ENCODE data around the gene SERPINF2.
"Not testable (repeated sequence)": the region's sequence is repeated elsewhere in the genome, so short reads cannot be mapped to it uniquely, and the experiment has no call there.

The SERPINF2 gene

DNA sequence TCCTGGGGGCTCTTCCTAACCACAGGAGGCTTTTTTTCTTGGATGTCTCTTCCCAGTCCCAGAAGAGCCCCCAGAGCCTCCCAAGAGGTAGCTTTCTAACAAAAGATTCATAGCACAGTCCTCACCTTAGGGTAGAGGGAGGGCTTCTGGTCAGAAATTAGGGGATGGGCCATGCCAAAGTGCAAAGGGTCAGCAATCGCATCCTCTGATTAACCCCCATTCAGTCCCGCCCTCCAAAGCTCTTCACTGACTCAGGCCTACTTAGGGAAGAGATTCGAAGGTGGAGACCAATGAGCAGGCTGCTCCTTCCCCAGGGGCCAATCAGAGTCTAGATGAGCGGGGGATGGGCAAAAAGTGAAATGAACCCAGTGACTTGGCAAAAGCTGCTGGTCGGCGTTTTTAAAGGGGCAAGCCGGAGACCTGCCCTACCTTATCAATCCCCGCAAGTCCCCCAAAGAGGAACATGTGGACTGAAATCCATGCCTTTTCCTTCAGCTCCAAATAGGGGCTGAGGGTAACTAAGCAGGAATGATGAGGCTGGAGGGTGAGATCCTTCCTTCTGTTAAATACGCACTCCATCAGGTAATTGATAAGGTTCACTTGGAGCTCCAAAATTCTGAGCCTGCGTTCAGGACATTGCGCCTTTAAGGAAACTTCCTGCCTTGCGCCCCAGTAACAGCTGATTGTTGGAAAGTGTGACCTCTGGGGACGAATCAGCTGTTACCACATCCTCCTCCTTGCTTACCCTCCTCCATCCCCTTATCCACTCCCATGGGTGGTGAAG is 25.6 kb upstream of the SERPINF2 start:
- no peak for DNase-seq

DNA sequence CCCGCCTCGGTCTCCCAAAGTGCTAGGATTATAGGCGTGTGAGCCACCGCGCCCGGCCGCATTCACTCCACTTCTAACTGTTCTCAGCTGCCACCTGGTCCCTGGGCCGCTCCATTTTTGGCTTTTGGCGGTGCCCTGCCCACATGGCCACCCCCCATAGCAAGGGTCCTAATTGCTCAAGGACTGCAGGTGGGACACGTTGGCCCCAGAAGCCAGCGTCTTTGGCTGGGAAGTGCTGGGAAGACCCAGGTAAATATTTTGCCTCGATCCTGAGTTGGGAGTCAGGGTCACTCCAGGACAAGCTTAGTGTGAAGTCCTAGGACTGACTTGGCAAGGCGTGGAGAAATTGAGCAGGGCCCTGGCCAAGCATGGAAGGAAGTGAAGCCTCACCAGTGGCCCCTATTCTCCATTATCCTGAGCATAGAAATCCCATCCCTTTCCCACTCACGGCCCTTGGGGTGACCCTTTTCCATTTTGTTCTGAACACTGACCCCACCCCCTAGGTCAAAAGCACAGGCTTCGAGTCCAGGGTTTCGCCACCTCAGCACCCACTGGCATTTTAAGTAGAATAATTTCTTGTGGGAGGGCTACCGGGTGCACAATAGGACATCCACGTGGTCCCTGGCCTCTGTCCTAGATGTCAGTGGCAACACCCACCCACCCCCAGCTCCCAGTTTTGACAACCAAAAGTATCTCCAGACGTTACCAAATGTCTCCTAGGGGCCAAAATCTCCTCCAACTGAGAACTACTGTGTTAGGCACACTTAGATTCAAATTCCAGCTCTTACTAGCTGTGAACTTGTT is 24.1 kb upstream of the SERPINF2 start:
- no peak for DNase-seq

DNA sequence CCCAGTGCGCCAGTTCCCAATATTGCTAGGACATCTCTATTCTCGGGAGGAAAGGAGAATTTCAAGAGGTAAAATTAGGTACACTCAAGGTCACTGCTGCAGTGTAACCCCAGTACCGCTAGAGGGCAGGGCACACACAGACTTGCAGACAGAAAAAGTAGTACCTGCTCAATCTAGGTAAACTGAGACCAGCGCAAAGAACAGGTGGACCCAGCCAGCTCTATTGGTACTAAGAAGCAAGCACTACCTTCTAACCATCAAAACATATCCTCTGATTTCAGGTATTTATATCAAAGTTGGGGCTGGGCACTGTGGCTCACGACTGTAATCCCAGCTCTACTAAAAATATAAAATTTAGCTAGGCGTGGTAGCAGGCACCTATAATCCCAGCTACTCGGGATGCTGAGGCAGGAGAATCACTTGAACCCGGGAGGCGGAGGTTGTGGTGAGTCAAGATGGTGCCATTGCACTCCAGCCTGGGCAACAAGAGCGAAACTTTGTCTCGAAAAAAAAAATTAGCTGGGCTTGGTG is 21.8 kb upstream of the SERPINF2 start:
- DNase-seq = no peak

DNA sequence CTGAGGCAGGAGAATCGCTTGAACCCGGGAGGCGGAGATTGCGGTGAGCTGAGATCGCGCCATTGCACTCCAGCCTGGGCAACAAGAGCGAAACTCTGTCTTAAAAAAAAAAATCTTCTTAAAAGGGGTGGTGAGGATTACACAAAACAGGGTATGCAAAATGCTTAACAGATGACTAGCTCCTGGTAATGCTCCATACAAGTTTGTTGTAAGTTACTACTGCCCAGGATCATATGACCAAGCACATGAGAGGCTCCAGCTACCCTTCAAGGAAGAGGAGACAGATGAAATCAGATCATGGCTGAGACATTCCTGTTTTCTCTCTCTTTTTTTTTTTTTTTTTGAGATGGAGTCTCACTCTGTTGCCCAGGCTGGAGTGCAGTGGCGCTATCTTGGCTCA is 20.6 kb upstream of the SERPINF2 start:
- not testable (repeated sequence) for DNase-seq

DNA sequence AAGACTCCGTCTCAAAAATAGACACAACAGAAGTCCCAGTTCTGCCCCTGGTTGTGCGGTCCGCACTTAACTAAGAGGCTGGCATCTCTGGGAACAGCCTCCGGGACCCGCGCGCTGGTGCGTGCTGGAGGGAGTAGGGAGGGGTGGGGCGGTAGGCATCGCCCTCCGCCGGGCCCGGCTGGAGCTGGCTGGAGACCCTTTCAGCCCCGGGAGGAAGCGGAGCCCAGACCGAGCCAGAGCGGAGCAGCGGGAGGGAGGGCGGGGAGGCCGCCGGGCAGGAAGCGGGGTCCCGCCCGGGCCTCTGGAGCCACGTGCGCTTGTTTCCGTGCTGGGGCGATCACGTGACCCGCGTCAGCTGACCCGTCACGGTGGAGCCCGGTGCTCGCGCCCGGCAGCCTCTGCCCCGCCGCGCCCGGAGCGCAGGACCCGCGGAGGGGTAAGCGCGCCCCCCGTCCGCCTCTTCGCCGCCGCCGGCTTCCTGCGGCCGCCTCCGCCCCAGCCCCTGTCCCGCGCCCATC is 18.3 kb upstream of the SERPINF2 start, which contains the start of gene WDR81:
WDR81 (plus strand) TSS at position 354 of the 518 bp plus-strand sequence. CDS start 256 bp downstream, outside the sequence.
- peak; percentile 81 for DNase-seq

DNA sequence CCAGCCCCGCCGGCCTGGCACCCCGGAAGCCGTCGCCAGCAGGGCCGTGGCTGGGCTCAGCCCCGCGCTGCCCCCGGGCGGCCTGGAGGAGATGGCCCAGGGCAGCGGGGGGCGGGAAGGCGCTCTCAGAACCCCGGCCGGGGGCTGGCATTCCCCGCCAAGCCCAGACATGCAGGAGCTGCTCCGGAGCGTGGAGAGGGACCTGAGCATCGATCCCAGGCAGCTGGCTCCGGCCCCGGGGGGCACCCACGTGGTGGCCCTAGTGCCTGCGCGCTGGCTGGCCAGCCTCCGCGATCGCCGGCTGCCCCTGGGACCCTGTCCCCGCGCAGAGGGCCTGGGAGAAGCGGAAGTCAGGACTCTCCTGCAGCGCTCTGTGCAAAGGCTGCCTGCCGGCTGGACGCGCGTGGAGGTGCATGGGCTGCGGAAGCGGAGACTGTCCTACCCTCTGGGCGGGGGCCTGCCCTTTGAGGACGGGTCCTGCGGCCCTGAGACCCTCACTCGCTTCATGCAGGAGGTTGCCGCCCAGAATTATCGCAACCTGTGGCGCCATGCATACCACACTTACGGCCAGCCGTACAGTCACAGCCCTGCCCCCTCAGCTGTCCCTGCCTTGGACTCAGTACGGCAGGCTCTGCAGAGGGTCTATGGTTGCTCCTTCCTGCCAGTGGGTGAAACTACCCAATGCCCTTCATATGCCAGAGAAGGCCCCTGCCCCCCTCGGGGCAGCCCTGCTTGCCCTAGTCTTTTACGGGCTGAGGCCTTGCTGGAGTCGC is 17.6 kb upstream of the SERPINF2 start:
- no peak for DNase-seq

DNA sequence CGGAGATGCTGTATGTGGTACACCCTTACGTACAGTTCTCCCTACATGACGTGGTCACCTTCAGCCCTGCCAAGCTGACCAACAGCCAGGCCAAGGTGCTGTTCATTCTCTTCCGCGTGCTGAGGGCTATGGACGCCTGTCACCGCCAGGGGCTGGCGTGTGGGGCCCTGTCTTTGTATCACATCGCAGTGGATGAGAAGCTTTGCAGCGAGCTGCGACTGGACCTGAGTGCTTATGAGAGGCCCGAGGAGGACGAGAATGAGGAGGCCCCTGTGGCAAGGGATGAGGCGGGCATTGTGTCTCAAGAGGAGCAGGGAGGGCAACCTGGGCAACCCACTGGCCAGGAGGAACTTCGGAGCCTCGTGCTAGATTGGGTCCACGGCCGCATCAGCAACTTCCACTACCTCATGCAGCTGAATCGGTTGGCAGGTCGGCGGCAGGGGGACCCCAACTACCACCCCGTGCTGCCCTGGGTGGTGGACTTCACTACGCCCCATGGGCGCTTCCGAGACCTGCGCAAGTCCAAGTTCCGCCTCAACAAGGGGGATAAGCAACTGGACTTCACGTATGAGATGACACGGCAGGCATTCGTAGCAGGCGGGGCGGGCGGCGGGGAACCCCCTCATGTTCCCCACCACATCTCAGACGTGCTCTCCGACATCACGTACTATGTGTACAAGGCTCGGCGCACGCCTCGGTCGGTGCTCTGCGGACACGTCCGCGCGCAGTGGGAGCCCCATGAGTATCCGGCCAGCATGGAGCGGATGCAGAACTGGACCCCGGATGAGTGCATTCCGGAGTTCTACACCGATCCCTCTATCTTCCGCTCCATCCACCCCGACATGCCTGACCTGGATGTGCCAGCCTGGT is 16.8 kb upstream of the SERPINF2 start:
- no peak for DNase-seq

DNA sequence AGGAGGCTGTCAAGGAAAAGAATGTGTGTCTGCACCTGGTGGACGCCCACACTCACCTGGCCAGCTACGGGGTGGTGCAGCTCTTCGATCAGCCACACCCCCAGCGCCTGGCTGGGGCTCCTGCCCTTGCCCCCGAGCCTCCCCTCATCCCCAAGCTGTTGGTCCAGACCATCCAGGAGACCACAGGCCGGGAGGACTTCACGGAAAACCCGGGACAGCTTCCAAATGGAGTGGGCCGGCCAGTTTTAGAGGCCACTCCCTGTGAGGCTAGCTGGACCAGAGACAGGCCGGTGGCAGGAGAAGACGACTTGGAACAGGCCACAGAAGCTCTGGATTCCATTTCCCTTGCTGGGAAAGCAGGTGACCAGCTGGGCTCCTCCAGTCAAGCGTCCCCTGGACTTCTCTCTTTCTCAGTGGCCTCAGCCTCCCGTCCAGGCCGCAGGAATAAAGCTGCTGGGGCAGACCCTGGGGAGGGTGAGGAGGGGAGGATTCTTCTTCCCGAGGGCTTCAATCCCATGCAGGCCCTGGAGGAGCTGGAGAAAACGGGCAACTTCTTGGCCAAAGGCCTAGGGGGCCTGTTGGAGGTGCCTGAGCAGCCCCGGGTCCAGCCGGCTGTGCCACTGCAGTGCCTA is 15.9 kb upstream of the SERPINF2 start:
- DNase-seq = no peak

DNA sequence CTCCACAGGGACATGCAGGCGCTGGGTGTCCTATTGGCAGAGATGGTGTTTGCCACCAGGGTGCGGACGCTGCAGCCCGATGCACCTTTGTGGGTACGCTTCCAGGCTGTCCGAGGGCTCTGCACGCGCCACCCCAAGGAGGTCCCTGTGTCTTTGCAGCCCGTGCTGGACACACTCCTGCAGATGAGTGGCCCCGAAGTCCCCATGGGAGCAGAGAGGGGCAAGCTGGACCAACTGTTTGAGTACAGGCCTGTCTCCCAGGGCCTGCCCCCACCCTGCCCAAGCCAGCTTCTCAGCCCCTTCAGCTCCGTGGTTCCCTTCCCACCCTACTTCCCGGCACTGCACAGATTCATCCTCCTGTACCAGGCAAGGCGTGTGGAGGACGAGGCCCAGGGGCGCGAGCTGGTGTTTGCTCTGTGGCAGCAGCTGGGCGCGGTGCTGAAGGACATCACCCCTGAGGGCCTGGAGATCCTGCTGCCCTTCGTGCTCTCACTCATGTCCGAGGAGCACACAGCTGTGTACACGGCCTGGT is 15.3 kb upstream of the SERPINF2 start:
- DNase-seq = no peak

DNA sequence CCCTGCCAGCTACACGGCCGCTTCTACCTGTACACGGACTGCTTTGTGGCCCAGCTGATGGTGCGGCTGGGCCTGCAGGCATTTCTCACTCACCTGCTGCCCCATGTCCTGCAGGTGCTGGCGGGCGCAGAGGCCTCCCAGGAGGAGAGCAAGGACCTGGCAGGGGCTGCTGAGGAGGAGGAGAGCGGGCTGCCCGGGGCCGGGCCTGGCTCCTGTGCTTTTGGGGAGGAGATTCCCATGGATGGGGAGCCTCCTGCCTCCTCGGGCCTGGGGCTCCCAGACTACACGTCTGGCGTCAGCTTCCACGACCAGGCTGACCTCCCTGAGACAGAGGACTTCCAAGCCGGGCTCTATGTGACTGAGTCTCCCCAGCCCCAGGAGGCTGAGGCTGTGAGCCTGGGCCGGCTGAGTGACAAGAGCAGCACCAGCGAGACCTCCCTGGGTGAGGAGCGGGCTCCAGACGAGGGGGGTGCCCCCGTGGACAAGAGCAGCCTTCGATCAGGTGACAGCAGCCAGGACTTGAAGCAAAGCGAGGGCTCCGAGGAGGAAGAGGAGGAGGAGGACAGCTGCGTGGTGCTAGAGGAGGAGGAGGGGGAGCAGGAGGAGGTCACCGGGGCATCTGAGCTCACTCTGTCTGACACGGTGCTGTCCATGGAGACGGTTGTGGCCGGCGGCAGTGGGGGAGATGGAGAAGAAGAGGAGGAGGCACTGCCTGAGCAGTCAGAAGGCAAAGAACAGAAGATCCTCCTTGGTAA is 14.6 kb upstream of the SERPINF2 start:
- no peak for DNase-seq

DNA sequence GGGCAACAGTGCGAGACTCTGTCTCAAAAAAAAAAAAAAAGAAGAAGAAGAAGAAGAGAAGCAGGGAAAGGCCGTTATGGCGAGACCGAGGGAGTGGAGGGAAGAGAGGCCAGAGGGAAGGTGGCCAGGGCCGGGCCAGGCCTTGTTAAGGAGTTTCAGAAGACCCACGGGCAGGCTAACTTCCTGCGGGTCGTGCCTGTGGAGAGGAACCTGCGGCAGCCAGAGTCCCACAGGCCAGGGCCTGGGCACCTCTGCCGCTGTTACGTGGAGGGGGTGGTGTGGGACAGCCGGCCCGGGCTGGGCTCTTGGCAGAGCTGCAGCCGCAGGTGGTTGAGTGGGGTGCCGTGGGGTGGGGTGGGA is 12.7 kb upstream of the SERPINF2 start:
- no peak for DNase-seq

DNA sequence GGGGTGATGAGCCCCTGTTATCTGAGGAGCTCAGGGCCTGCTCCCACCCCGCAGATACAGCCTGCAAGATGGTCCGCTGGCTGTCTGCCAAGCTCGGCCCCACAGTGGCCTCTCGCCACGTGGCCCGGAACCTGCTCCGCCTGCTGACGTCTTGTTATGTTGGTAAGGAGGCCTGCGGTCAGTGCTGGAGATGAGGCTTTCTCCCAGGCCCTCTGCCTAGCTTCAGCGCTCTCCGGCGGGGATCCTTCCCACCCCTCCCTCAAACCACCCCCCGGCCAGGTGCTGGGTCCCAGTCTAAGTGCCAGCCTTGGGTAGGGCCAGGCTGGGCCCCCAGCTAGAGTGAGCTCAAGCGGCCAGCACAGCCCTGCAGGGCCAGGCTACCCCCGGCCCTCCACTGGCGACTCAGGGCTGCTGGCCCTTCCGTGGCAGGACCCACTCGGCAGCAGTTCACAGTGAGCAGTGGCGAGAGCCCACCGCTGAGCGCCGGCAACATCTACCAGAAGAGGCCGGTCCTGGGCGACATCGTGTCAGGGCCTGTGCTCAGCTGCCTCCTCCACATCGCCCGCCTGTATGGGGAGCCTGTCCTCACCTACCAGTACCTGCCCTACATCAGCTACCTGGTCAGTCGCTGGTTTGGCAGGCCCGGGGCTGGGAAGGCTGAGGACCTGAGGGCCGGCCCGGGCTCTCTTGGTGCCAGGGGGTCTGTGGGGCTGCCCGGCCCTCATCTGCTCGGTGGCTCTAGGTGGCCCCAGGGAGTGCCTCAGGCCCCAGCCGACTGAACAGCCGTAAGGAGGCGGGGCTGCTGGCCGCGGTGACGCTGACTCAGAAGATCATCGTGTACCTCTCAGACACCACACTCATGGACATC is 12.1 kb upstream of the SERPINF2 start:
- DNase-seq = no peak

DNA sequence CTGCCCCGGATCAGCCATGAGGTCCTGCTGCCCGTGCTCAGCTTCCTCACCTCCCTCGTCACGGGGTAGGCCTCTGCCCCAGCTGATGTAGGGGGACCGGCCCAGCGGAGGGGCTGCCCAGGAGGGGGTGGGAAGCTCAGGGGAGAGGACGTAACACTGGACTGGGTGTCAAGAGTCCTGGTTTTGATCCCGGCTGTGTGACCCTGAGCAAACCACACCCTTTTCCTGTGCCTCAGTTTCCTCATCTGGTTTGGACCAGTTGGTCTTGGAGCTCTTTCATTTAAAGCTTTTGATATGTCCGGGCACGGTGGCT is 11.5 kb upstream of the SERPINF2 start:
- no peak for DNase-seq

DNA sequence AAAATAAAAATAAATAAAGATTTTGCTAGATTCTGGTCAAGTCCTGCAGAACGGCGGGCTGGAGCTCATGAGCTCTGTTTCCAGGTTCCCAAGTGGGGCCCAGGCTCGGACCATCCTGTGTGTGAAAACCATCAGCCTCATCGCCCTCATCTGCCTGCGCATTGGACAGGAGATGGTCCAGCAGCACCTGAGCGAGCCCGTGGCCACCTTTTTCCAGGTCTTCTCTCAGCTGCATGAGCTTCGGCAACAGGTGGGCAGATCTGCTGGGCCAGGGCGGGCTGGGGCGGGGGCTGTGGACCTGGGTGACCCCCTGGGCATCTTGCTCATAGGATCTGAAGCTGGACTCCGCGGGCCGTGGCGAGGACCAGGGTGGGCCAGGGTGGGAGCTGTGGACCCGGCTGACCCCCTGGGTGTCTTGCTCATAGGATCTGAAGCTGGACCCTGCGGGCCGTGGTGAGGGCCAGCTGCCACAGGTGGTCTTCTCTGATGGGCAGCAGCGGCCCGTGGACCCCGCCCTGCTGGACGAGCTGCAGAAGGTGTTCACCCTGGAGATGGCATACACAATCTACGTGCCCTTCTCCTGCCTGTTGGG is 10.3 kb upstream of the SERPINF2 start:
- DNase-seq = no peak

DNA sequence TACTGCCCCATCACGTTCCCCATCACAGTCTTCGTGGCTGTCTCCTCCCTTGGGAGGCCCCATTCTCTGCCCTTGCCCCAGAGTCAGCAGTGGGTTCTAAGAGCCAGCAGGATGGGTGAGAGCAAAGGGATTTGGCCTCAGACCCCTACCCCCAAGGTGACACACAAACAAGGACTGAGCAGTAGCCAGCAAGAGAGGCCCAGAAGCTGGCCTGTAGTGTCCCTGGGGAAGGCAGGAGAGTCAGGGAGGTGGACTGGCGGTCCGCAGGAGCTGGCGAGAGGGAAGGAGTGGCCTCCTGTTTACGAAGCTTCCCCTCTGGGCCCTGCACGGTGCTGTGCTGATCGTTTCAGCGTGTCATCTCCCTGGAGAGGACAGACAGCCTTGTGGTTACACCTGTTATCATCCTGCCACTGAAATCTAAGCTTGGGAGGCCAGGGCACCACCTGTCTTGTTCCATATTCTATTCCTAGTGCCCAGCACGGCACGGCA is 9.8 kb upstream of the SERPINF2 start:
- DNase-seq = no peak

DNA sequence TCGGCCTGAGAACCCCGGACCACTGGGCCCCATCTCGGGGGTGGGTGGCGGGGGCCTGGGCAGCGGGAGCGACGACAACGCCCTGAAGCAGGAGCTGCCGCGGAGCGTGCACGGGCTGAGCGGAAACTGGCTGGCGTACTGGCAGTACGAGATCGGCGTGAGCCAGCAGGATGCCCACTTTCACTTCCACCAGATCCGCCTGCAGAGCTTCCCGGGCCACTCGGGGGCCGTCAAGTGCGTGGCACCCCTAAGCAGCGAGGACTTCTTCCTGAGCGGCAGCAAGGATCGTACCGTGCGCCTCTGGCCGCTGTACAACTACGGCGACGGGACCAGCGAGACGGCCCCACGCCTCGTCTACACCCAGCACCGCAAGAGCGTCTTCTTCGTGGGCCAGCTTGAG is 8.9 kb upstream of the SERPINF2 start:
- DNase-seq = no peak

DNA sequence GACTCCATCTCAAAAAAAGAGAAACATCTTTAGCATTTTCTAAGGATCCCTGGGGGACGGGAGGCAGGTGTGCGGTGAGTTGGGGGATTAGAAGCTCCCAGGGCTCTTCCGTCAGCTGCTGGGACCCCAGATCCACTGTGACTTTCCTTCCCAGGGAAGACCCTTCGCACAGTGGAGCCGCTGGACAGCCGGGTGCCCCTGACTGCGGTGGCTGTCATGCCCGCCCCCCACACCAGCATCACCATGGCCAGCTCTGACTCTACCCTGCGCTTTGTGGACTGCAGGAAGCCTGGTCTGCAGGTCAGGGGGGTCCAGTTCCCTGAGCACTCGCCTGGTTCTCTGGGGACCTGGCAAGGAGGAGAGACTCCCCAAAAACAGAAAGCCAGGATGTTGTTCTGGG is 7.3 kb upstream of the SERPINF2 start:
- no peak for DNase-seq

DNA sequence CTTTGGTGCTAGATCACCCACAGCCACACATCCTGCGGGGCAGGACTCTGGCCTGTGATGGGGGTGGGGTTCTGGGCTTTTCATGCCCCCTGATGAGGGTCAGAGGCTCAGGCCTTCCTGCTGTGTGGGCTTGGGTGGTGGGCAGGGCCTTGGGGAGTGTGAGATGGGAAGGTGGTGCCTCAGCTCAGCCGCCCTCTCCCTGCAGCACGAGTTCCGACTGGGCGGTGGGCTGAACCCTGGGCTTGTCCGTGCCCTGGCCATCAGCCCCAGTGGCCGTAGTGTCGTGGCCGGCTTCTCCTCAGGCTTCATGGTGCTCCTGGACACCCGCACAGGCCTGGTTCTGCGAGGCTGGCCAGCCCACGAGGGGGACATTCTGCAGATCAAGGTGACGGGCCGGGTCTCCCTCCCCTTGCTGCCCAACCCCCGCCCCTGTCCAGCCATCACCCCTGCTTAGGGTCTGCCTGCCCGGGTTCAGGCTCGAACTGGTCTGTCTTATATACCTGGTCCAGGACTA is 6.8 kb upstream of the SERPINF2 start:
- DNase-seq = no peak
